A673 (cell line): ENCODE results near the gene APBB1IP.

Experiments
- CTCF ChIP-seq: fragments of 300-800, 200-600 bp; sonication (generic); conservative IDR thresholded peaks from 2 replicates; pipeline ENCODE4 v1.5.1; 2017; ENCODE audit warnings: low read depth, mild to moderate bottlenecking, antibody characterized with exemption, low read length, moderate library complexity, mixed read lengths
- EZH2 ChIP-seq: fragments of 200-600 bp; sonication (generic); IDR thresholded peaks from 2 replicates; pipeline ENCODE4 v1.6.1; 2017; ENCODE audit warnings: borderline replicate concordance, low read depth, mild to moderate bottlenecking, mixed read lengths, antibody characterized with exemption, low read length; ENCODE audit not compliant: poor library complexity, severe bottlenecking

GRCh38 chr10:26491276-26491675 lies 53.1 kb downstream of the APBB1IP start:
- TF ChIP-seq CTCF (no peak), EZH2 (no peak)
